Astrocyte (in vitro differentiated cells and primary cell): ENCODE results near the gene ARPC2. TPM values are rescaled to one million over a fixed set of nuclear protein-coding genes. Genes with fewer than 3 reads are reported as not detected.

Source experiments
- DNase-seq: peaks from one replicate; pipeline ENCODE4 v3.0.0-alpha.2; 2010; ENCODE audit warnings: low read depth
- FAIRE-seq: peaks from 2 replicates; lab custom pipeline; 2011; peaks lifted over from hg19 to GRCh38; lab: Jason Lieb, UNC
- H2AFZ ChIP-seq: 2 replicates; pipeline ENCODE4 v1.6.0; 2012; ENCODE audit warnings: low read depth, low read length, inconsistent platforms
- H3K27ac ChIP-seq: 2 replicates; pipeline ENCODE4 v1.5.1; 2011; ENCODE audit warnings: low read depth, low read length, inconsistent platforms
- H3K27me3 ChIP-seq: 2 replicates; pipeline ENCODE4 v1.6.0; 2011; ENCODE audit warnings: low read length, inconsistent platforms; ENCODE audit not compliant: insufficient read depth
- H3K36me3 ChIP-seq: 2 replicates; pipeline ENCODE4 v1.5.1; 2011; ENCODE audit warnings: low read length, inconsistent platforms; ENCODE audit not compliant: insufficient read depth
- H3K4me1 ChIP-seq: 2 replicates; pipeline ENCODE4 v1.5.1; 2011; ENCODE audit warnings: low read length, inconsistent platforms; ENCODE audit not compliant: insufficient read depth
- H3K4me2 ChIP-seq: 2 replicates; pipeline ENCODE4 v1.6.0; 2012; ENCODE audit warnings: low read length, inconsistent platforms
- H3K4me3 ChIP-seq: 2 replicates; pipeline ENCODE4 v1.5.1; 2011; ENCODE audit warnings: low read depth, mild to moderate bottlenecking, low read length, inconsistent platforms; ENCODE audit not compliant: insufficient read depth
- H3K79me2 ChIP-seq: 2 replicates; pipeline ENCODE4 v1.6.0; 2012; ENCODE audit warnings: mild to moderate bottlenecking, low read length, inconsistent platforms; ENCODE audit not compliant: insufficient read depth
- H3K9ac ChIP-seq: 2 replicates; pipeline ENCODE4 v1.6.0; 2012; ENCODE audit warnings: mild to moderate bottlenecking, low read length, inconsistent platforms
- H3K9me3 ChIP-seq: 2 replicates; pipeline ENCODE4 v1.5.1; 2012; ENCODE audit warnings: low read depth, mild to moderate bottlenecking, low read length, inconsistent platforms; ENCODE audit not compliant: insufficient read depth
- H4K20me1 ChIP-seq: 2 replicates; pipeline ENCODE4 v1.6.0; 2012; ENCODE audit warnings: low read length, inconsistent platforms; ENCODE audit not compliant: insufficient read depth
- H3K27ac Mint-ChIP-seq: one replicate; pipeline ENCODE4 v1.8.0; 2021; ENCODE audit warnings: mild to moderate bottlenecking, mixed read lengths; ENCODE audit not compliant: unreplicated experiment
- H3K27me3 Mint-ChIP-seq: one replicate; pipeline ENCODE4 v1.8.0; 2021; ENCODE audit warnings: low read depth, mixed read lengths; ENCODE audit not compliant: unreplicated experiment
- H3K36me3 Mint-ChIP-seq: one replicate; pipeline ENCODE4 v1.8.0; 2021; ENCODE audit warnings: low read depth, mixed read lengths; ENCODE audit not compliant: unreplicated experiment
- H3K4me1 Mint-ChIP-seq: one replicate; pipeline ENCODE4 v1.8.0; 2021; ENCODE audit warnings: low read depth, mixed read lengths; ENCODE audit not compliant: unreplicated experiment
- H3K4me3 Mint-ChIP-seq: one replicate; pipeline ENCODE4 v1.8.0; 2021; ENCODE audit warnings: mild to moderate bottlenecking, moderate library complexity, mixed read lengths; ENCODE audit not compliant: unreplicated experiment
- H3K9me3 Mint-ChIP-seq: one replicate; pipeline ENCODE4 v1.8.0; 2021; ENCODE audit warnings: mild to moderate bottlenecking, mixed read lengths; ENCODE audit not compliant: unreplicated experiment
- CTCF ChIP-seq: IDR thresholded peaks from 2 replicates; pipeline ENCODE4 v1.5.1; 2011; ENCODE audit warnings: low read depth, mild to moderate bottlenecking, inconsistent platforms, low read length, moderate library complexity; ENCODE audit not compliant: insufficient read depth
- EZH2 ChIP-seq: IDR thresholded peaks from 2 replicates; pipeline ENCODE4 v1.6.1; 2012; ENCODE audit warnings: mild to moderate bottlenecking, low read length, inconsistent platforms; ENCODE audit not compliant: insufficient read depth
- total RNA-seq: library from RNA; stranded (reverse); gene quantifications from 2 replicates; pipeline ENCODE4 v1.2.1, GENCODE V29; 2021

The ARPC2 gene
- total RNA-seq, 1 donor from 2014 or later = 535 TPM

- no peak overlapping the region for H3K9ac ChIP-seq
- FAIRE-seq = no peak
- H3K79me2 ChIP-seq = peaks cover 8% of the 10 kb centered on the region
- H4K20me1 ChIP-seq = no peaks in the 10 kb centered on the region
- H3K27ac Mint-ChIP-seq = no peak overlapping the region
- H3K4me2 ChIP-seq = no peak overlapping the region
- H3K4me3 Mint-ChIP-seq = no peak overlapping the region
- H3K4me3 ChIP-seq = no peak overlapping the region
- no peak for TF ChIP-seq EZH2
- TF ChIP-seq CTCF = no peak
- H3K9me3 ChIP-seq = no peaks in the 10 kb centered on the region
- no peak overlapping the region for H2AFZ ChIP-seq
- peaks cover 3% of the 10 kb centered on the region for H3K4me1 Mint-ChIP-seq
- H3K36me3 ChIP-seq = no peaks in the 10 kb centered on the region
- DNase-seq = no peak
- no peak overlapping the region for H3K27ac ChIP-seq
- H3K36me3 Mint-ChIP-seq = no peaks in the 10 kb centered on the region
- peaks cover 8% of the 10 kb centered on the region for H3K4me1 ChIP-seq
- H3K27me3 ChIP-seq = no peaks in the 10 kb centered on the region
- peaks cover 1% of the 10 kb centered on the region for H3K27me3 Mint-ChIP-seq
- no peaks in the 10 kb centered on the region for H3K9me3 Mint-ChIP-seq
Observed at GRCh38 chr2:218296847-218297246, 79.9 kb downstream of the ARPC2 start.

- Histone ChIP-seq H3K4me1 (peaks cover 4% of the 10 kb centered on the region), H3K9me3 (no peaks in the 10 kb centered on the region), H3K27ac (peak overlapping the region; percentile 49), H3K9ac (no peak overlapping the region), H4K20me1 (no peaks in the 10 kb centered on the region), H3K4me3 (no peak overlapping the region), H3K36me3 (no peaks in the 10 kb centered on the region), H3K27me3 (no peaks in the 10 kb centered on the region), H2AFZ (peak overlapping the region; percentile 32), H3K79me2 (no peaks in the 10 kb centered on the region), H3K4me2 (peak overlapping the region; percentile 37)
- Mint-ChIP-seq H3K9me3 (no peaks in the 10 kb centered on the region), H3K27ac (no peak overlapping the region), H3K4me3 (no peak overlapping the region), H3K4me1 (peaks cover 2% of the 10 kb centered on the region), H3K27me3 (peaks cover 3% of the 10 kb centered on the region), H3K36me3 (no peaks in the 10 kb centered on the region)
- DNase-seq (no peak), FAIRE-seq (no peak)
- TF ChIP-seq CTCF (no peak), EZH2 (no peak)
Observed at GRCh38 chr2:218298314-218298875, 81.4 kb downstream of the ARPC2 start.

GRCh38 chr2:218300141-218300540, 83.2 kb downstream of the ARPC2 start:
- H3K4me3 ChIP-seq = no peak overlapping the region
- H3K27ac ChIP-seq = no peak overlapping the region
- Mint-ChIP-seq H3K4me1 (no peaks in the 10 kb centered on the region), H3K9me3 (no peaks in the 10 kb centered on the region), H3K36me3 (no peaks in the 10 kb centered on the region), H3K4me3 (no peak overlapping the region), H3K27ac (no peak overlapping the region), H3K27me3 (peaks cover 3% of the 10 kb centered on the region)
- no peaks in the 10 kb centered on the region for H3K36me3 ChIP-seq
- FAIRE-seq (no peak), DNase-seq (no peak)
- H4K20me1 ChIP-seq = no peaks in the 10 kb centered on the region
- H3K4me1 ChIP-seq = peaks cover 4% of the 10 kb centered on the region
- no peak overlapping the region for H3K9ac ChIP-seq
- H3K9me3 ChIP-seq = no peaks in the 10 kb centered on the region
- no peak overlapping the region for H3K4me2 ChIP-seq
- no peak for TF ChIP-seq CTCF
- no peak for TF ChIP-seq EZH2
- no peaks in the 10 kb centered on the region for H3K27me3 ChIP-seq
- no peaks in the 10 kb centered on the region for H3K79me2 ChIP-seq
- no peak overlapping the region for H2AFZ ChIP-seq
